Measurements from ENCODE around the gene HLA-DMA. TPM values are rescaled to one million over a fixed set of nuclear protein-coding genes. Genes with fewer than 3 reads are reported as not detected.

HLA-DMA gene
- total RNA-seq, 1 donor from 2014 or later = 387 TPM

- TF ChIP-seq, protein P1, sequence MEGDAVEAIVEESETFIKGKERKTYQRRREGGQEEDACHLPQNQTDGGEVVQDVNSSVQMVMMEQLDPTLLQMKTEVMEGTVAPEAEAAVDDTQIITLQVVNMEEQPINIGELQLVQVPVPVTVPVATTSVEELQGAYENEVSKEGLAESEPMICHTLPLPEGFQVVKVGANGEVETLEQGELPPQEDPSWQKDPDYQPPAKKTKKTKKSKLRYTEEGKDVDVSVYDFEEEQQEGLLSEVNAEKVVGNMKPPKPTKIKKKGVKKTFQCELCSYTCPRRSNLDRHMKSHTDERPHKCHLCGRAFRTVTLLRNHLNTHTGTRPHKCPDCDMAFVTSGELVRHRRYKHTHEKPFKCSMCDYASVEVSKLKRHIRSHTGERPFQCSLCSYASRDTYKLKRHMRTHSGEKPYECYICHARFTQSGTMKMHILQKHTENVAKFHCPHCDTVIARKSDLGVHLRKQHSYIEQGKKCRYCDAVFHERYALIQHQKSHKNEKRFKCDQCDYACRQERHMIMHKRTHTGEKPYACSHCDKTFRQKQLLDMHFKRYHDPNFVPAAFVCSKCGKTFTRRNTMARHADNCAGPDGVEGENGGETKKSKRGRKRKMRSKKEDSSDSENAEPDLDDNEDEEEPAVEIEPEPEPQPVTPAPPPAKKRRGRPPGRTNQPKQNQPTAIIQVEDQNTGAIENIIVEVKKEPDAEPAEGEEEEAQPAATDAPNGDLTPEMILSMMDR (IDR thresholded peaks at IDR 0.05) = no peak
- Mint-ChIP-seq H3K4me3 (peak overlapping the region; percentile 91), H3K36me3 (ENCODE audit: low read depth) (peaks cover 63% of the 10 kb centered on the region), H3K27ac (peak overlapping the region; percentile 99), H3K27me3 (no peaks in the 10 kb centered on the region), H3K9me3 (no peaks in the 10 kb centered on the region), H3K4me1 (peaks cover 43% of the 10 kb centered on the region)
- peak; percentile 71 for DNase-seq
- CTCF ChIA-PET = interaction anchor here (1.3 to 11.4 kb wide), 7 partner anchors 8 to 87 kb away, joined by 3 to 151 read pairs (median 25); partner anchors contain the start of genes HLA-DMA and HLA-DMB
- peak; percentile 5 for ATAC-seq (ENCODE audit: low read depth)
- POLR2A ChIA-PET = interaction anchor here (0.6 to 14.0 kb wide), 54 partner anchors 14 to 780 kb away, joined by 3 to 1150 read pairs (median 12); partner anchors contain the start of genes B3GALT4, CUTA, GPSM3 and HLA-DMA
- intact Hi-C loops (cut with micrococcal nuclease) = loop anchor here (1.0 to 10.0 kb wide), 7 partner anchors 126 to 776 kb away; partner anchors contain the start of genes CUTA, HLA-DQB1, HLA-DRA and PSMB8
Measured at GRCh38 chr6:32970413-32971241, 17.7 kb upstream of the HLA-DMA start.

GRCh38 chr6:32969685-32970412 is 17.0 kb upstream of the HLA-DMA start:
- Mint-ChIP-seq H3K27ac (peak overlapping the region; percentile 99), H3K27me3 (no peaks in the 10 kb centered on the region), H3K4me1 (peaks cover 39% of the 10 kb centered on the region), H3K36me3 (ENCODE audit: low read depth) (peaks cover 55% of the 10 kb centered on the region), H3K9me3 (no peaks in the 10 kb centered on the region), H3K4me3 (peak overlapping the region; percentile 91)
- DNase-seq (peak; percentile 75), ATAC-seq (ENCODE audit: low read depth) (peak; percentile 1)
- ChIA-PET CTCF (interaction anchor here (0.5 to 11.4 kb wide), 7 partner anchors 14 to 87 kb away, joined by 3 to 151 read pairs (median 48); partner anchors contain the start of genes HLA-DMA and HLA-DMB), POLR2A (interaction anchor here (0.6 to 14.0 kb wide), 41 partner anchors 13 to 779 kb away, joined by 3 to 1150 read pairs (median 19); partner anchors contain the start of genes B3GALT4, HLA-DMA, HLA-DMB and HLA-DOA)
- TF ChIP-seq, protein P1 (IDR thresholded peaks at IDR 0.05) = no peak
- intact Hi-C loops (cut with micrococcal nuclease) = loop anchor here (2.0 to 10.0 kb wide), 5 partner anchors 303 to 775 kb away; partner anchors contain the start of genes HLA-DQB1, HLA-DRA and ZBTB22

DNA sequence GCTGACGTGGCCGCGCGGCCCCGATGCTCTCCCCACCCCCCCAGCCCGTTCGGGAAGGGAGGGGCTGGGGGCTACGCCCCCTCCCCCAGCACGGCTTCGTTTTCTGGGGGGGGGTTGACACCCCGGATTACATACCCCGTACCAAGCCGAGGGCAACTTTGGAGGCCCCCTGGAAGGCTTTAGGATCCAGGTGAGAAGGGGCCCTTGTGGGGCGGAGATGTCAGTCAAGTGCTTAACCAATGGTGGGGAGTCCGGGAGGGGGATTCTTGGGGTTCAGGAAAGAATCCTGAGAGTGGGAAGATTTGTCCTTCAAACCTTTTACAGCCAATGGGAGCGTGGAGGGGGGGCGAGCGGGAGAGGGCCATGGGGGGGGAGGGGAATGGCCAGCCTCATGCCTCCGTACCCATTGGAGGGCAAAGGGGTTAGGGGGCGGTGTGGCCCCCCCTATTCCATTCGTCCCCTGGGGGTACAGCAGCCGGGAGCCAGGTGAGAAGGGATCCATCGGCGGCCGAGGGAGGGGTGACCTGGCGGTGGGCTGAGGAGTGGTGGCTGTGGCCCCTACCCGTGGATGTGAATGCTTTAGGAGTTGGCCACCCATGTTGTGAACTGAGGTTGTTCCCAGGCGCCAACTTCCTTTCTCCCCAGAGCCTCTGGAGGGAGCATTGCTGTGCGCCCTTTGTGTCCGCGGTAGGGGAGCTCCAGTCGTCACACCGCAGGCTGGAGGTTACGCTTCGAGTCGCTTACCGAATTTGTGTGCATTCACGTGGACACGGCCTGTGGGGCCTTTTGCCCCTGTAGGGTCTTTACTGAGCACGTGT is 16.2 kb upstream of the HLA-DMA start:
- peak; percentile 59 for DNase-seq
- Mint-ChIP-seq H3K4me1 (peaks cover 33% of the 10 kb centered on the region), H3K27ac (peak overlapping the region; percentile 99), H3K4me3 (peak overlapping the region; percentile 91), H3K36me3 (ENCODE audit: low read depth) (peaks cover 47% of the 10 kb centered on the region), H3K27me3 (no peaks in the 10 kb centered on the region), H3K9me3 (no peaks in the 10 kb centered on the region)
- TF ChIP-seq, protein P1 (IDR thresholded peaks at IDR 0.05) = no peak
- intact Hi-C loops (cut with micrococcal nuclease) = loop anchor here (1.0 kb wide), 1 partner anchor 28 kb away; the partner anchor contains the start of gene HLA-DMB
- POLR2A ChIA-PET = interaction anchor here (0.6 to 14.0 kb wide), 33 partner anchors 12 to 779 kb away, joined by 3 to 1150 read pairs (median 6); partner anchors contain the start of genes HLA-DMA, HLA-DMB, HLA-DOB and HLA-DPA1
- CTCF ChIA-PET = interaction anchor here (0.5 to 11.4 kb wide), 8 partner anchors 15 to 84 kb away, joined by 3 to 151 read pairs (median 25); partner anchors contain the start of genes HLA-DMA and HLA-DMB
- ATAC-seq (ENCODE audit: low read depth) = peak; percentile 12

DNA sequence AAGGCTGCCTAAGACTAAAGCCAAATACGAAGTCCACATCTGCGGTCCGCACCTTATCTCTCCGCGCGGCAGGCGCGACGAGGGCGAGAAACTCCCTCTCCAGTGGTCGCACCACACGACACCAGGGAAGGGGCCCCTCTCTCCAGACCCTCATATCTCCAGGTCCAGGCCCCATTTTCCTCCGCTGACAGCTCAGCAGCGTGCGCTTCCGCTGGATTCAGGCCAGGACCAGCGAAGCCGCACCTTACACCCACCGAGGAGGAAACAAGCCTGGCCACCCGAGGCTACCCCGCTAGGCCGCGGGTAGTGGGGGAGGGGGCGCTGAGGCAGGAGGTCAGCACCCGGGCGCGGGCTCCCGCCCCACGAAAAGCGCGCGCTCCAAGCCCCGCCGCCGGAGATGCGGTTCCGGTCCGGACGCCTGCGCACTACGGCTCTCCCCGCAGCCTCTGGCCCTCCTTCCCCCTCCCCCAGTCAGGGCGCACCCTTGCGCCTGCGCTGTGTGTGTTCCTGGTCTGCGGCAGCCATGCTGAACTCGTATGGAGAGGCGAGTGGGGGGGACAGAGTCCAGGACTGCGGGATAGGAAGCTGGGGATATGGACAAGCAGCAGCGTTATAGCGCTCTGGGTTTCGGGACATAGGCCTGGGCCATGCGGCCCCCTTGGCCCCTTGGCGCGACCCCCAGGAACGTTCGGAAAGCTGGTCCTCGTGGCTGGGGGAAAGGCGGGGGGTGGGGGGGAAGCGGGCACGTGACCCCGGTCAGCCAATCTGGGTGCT is 15.4 kb upstream of the HLA-DMA start, which contains the start of gene BRD2:
Gene BRD2, plus strand, starts transcription at position 502 of the 774 bp plus-strand sequence. CDS start 4,305 bp downstream, outside the sequence.
- peaks cover 35% of the 10 kb centered on the region for H3K4me1 Mint-ChIP-seq
- H3K9me3 Mint-ChIP-seq = no peaks in the 10 kb centered on the region
- TF ChIP-seq, protein P1 (IDR thresholded peaks at IDR 0.05) = no peak
- ATAC-seq (ENCODE audit: low read depth) = peak; percentile 40
- intact Hi-C loops (cut with micrococcal nuclease) = loop anchor here (1.0 kb wide), 1 partner anchor 27 kb away; the partner anchor contains the start of gene HLA-DMB
- CTCF ChIA-PET = interaction anchor here (0.6 to 11.4 kb wide), 11 partner anchors 9 to 130 kb away, joined by 3 to 151 read pairs (median 12); partner anchors contain the start of genes HLA-DMA, HLA-DMB and TAP2
- DNase-seq = peak; percentile 95
- H3K36me3 Mint-ChIP-seq (ENCODE audit: low read depth) = peaks cover 39% of the 10 kb centered on the region
- H3K4me3 Mint-ChIP-seq = peak within 1 kb of the TSS; percentile 91
- POLR2A ChIA-PET = interaction anchor here (0.6 to 14.0 kb wide), 34 partner anchors 11 to 778 kb away, joined by 3 to 1150 read pairs (median 6); partner anchors contain the start of genes HLA-DMA, HLA-DMB, HLA-DOB and HLA-DPA1
- H3K27ac Mint-ChIP-seq = peak within 1 kb of the TSS; percentile 99
- H3K27me3 Mint-ChIP-seq = no peaks in the 10 kb centered on the region
